Stomach (tissue), 4 donors: ENCODE data around the gene ZDHHC8.

Experiments used
- EP300 ChIP-seq: sonication (generic); formaldehyde crosslinking; IDR thresholded peaks from one replicate; pipeline ENCODE4 v1.6.1; 2017; ENCODE audit warnings: antibody characterized with exemption
- POLR2A ChIP-seq, 4 donors: fragments of 450-650 bp; IDR thresholded peaks; one replicate each; pipeline ENCODE4 v1.6.1; 2016; ENCODE audit warnings: antibody characterized with exemption in 4 of 4, control low read depth in 2 of 4, mild to moderate bottlenecking in 1 of 4, moderate library complexity in 1 of 4
- POLR2AphosphoS5 ChIP-seq, 3 donors: sonication (generic); formaldehyde crosslinking; IDR thresholded peaks; one replicate each; pipeline ENCODE4 v1.6.1; 2016; ENCODE audit warnings: antibody characterized with exemption in 3 of 3
- TF ChIP-seq, protein P1 (sequence below), 7 experiments: fragments of 450-650 bp in 4 of 7; fragments of 200-600 bp in 3 of 7; sonication (generic) in 3 of 7; IDR thresholded peaks; one replicate each; pipeline ENCODE4 v1.5.1; 2016 to 2019; ENCODE audit warnings: antibody characterized with exemption in 7 of 7, control low read depth in 2 of 7, mild to moderate bottlenecking in 1 of 7

DNA sequence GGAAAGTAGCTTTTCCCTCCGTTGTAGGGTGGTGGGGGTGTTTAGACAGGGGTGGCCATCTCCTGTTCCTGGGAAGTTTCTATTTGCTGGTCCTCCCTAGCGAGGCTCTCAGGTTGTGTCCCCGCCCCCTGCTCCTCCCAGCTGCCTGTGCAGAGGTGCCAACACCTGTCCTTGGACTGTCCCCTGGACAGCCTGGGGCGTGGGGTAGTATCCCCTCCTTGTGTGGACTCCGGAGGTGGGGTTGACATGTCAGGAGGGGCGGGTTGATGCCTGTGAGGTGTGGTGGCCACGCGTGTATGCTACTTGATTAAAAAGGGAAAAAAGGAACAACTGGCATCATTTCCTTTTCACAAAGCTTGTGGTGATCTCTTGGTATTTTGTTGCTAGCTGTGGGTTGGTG lies 30.0 kb upstream of the ZDHHC8 start:
- TF ChIP-seq POLR2AphosphoS5 (IDR thresholded peaks at IDR 0.05) (no peak), EP300 (no peak), POLR2A (IDR thresholded peaks at IDR 0.05) (no peak)
- TF ChIP-seq, protein P1, sequence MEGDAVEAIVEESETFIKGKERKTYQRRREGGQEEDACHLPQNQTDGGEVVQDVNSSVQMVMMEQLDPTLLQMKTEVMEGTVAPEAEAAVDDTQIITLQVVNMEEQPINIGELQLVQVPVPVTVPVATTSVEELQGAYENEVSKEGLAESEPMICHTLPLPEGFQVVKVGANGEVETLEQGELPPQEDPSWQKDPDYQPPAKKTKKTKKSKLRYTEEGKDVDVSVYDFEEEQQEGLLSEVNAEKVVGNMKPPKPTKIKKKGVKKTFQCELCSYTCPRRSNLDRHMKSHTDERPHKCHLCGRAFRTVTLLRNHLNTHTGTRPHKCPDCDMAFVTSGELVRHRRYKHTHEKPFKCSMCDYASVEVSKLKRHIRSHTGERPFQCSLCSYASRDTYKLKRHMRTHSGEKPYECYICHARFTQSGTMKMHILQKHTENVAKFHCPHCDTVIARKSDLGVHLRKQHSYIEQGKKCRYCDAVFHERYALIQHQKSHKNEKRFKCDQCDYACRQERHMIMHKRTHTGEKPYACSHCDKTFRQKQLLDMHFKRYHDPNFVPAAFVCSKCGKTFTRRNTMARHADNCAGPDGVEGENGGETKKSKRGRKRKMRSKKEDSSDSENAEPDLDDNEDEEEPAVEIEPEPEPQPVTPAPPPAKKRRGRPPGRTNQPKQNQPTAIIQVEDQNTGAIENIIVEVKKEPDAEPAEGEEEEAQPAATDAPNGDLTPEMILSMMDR (IDR thresholded peaks at IDR 0.05), result no peak
